Measurements from ENCODE around the gene DAGLA.
"Not testable (repeated sequence)": the region's sequence is repeated elsewhere in the genome, so short reads cannot be mapped to it uniquely, and the experiment has no call there.

The DAGLA gene

DNA sequence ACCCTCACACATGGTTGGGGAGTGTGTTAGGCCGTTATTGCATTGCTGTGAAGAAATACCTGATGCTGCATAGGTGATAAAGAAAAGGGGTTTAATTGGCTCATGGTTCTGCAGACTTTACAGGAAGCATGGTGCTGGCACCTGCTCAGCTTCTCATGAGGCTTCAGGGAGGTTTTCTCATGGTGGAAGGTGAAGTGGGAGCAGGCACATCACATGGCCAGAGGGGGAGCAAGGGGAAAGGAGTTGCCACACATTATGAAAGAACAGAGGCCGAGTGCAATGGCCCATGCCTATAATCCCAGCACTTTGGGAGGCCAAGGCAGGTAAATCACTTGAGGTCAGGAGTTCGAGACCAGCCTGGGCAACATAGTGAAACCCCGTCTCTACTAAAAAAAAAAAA, 19.2 kb upstream of the DAGLA start:
- not testable (repeated sequence) for DNase-seq (ENCODE audit: low read depth)

DNA sequence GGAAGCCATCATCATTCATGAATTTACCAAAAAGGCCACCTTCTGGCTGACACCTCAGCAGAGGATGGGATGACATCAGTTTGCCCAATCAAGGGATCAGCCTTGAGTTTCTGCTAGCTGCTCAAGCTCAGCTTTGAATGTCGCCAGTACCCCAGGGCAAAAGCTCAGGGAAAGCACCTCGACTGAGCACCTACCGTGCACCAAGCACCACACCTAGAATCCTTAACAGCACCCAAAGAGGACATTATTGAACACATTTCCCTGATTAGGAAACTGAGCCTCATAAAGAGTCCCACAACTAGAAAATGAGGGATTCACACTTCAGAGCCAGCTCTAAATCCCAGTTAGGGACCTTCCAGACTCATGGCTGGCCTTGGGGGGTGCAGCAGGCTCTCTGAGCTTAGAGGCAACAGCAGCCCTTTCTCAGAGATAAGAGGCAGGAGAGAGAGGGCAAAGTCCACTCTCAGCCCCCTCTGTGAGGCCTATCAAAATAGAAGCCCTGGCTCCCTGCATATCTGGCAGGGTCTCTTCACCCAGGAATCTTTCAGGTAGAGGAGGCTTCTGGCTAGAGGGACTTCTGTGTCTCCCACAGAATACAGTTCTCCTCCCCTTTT, 13.4 kb upstream of the DAGLA start:
- no peak for DNase-seq (ENCODE audit: low read depth)

DNA sequence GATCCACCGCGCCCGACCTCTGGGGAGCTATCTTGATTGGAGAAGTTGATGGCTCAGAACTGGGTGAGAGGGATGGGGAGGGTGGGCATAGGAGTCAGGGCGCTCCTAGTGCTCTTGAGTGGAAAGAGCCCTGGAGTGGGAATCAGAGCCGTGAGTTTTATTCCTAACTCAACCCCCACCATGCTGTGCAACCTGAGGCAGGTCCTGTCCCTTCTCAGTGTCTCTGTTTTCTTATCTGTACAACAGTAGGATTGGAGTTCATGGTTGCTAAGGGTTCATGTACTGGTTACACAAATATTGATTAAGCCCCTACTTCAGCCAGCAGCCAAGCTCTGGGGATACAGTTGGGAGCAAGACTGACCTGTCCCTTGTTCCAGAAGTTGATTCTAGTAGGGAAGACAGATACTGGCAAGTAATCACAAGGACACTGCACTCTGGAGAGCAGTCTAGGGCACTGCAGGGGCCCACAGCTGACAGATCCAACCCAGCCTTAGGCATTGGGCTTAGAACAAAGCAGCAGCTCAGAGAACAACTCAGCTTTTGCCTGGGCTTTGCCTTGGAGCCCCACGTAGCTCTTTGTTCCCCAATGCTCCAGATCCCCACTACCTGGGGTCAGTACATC, 12.4 kb upstream of the DAGLA start:
- DNase-seq (ENCODE audit: low read depth) = no peak

DNA sequence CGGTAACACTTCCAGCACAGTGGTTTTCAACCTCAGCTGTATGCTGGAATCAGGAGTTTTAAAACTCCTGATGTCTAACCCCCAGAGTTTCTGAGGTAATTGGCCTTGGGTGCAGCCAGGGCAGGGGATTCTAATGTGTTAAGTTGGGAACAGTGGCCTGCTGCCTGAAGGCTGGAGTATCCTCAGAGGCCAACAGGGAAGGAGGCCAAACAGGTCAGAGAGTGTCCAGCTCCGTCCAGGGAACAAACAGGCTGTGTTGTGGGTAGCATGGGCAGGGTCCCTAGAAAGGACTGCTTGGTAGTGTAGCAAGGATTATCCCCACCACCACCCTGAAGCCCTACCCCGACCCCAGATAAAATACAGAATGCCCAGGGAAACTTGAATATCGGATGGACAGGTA, 10.8 kb upstream of the DAGLA start:
- no peak for DNase-seq (ENCODE audit: low read depth)

DNA sequence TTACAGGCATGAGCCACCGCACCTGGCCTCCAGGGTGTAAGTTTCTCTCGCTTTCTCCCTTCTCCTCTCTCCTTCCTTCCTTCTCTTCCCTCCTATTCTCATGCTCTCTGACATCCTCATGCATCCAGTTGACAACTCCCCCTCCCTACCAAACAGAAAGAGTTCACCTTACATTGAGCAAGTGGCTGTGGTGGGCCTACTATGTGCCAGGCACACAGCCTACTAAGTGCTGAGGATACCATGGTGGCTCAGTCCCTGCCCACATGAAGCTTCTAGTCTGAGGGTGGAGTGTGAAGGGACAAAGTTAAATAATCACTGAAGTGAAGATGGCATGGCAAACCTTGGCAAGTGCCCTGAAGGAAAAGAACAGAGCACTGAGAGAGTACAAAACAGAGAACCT, 9.6 kb upstream of the DAGLA start:
- no peak for DNase-seq (ENCODE audit: low read depth)

DNA sequence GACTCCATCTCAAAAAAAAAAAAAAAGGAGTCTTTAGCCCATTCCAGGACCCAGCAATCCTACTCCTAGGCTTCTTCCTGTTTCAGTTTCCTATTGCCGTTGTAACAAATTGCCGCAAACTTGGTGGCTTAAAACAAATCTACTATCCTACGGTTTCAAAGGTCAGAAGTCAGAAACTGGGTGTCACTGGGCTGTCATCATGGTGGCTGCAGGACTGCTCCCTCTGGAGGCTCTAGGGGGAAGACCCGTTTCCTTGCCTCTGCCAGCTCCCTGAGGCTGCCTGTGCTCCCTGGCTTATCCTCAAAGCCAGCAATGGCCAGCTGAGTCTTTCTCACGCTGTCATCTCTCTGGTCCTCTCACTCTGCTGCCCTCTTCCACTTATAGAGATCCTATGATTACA, 8.7 kb upstream of the DAGLA start:
- DNase-seq (ENCODE audit: low read depth) = no peak

DNA sequence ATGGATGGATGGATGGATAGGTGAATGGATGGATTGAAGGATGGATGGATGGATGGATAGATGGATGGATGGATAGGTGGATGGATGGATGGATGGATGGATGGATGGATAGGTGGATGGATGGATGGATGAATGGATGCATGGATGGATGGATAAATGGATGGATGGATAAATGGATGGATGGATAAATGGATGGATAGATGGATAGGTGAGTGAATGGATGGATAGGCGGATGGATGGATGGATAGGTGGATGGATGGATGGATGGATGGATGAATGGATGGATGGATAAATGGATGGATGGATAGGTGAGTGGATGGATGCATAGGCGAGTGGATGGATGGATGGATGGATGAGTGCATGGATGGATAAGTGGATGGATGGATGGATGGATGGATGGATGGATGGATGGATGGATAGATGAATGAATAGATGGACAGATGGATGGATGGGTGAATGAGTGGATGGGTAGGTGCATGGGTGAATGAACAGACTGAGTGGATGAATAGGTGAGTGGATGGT, 6.2 kb upstream of the DAGLA start:
- not testable (repeated sequence) for DNase-seq (ENCODE audit: low read depth)

DNA sequence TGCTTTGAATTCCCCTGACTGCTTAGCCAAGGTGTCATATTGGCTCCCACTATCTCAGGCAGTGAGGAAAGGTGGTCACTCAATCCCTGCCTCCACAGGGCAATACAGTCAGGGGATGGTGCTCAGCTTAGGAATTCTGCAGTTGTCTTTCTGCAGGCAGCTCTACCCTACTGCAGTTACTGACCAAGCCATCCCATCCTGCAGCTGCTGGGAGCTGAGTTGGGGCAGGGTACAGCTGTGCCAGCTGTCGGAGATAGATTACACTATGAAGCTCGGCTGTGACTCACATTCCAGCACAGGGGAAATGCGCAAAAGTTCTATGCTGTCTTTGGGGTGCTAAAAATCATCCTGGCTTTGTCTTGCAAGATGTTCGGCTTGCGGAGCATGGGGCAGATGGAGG, 4.4 kb upstream of the DAGLA start:
- no peak for DNase-seq (ENCODE audit: low read depth)

DNA sequence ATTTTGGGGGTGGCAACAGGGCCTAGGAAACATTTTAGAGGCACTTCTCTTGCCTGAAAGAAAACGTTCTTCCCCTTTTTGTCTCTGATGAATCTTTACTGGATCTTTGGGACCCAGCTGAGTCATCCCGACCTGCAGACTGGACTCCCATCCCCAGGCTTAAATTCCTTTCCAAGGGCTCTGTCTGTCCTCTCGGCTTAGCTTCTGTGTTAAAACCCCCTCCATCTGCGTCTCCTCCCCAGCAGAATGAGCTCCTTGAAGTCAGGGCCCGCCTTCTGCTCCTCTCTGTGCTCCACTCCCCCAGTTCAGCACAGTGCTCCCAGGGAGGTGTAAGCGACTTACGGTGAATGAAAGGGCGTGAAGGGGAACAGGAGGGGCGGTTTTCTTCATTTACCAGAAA, 895 bp upstream of the DAGLA start:
- DNase-seq (ENCODE audit: low read depth) = no peak

DNA sequence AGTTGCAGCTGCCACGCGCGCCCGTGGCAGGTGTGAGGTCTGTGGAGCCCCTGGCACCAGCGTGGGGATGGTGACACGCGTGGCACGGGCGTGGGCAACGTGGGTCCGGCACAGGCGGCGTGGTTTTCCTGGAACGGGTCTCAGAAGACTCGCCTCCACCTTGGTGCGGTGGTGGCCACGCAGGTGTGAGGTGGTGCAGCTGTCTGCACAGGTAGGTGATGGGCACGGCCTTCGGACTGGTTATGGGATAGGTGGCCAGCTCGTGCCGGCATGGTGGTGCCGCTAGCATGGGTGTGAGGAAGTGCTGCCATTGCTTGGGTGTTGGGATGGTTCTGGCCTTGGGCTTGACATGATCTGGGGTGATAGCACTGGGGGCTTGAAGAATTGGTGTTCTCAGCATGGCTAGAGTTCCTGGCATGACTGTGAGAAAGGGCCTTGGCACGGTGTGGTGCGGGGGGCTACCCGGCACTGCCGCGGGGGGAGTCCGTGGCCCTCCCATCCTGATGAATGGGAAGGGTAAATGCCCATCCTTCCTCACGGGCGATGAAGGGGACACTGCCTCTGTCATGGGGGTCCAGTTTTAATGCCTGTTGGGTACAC, 531 bp downstream of the DAGLA start:
- no peak for DNase-seq (ENCODE audit: low read depth)

DNA sequence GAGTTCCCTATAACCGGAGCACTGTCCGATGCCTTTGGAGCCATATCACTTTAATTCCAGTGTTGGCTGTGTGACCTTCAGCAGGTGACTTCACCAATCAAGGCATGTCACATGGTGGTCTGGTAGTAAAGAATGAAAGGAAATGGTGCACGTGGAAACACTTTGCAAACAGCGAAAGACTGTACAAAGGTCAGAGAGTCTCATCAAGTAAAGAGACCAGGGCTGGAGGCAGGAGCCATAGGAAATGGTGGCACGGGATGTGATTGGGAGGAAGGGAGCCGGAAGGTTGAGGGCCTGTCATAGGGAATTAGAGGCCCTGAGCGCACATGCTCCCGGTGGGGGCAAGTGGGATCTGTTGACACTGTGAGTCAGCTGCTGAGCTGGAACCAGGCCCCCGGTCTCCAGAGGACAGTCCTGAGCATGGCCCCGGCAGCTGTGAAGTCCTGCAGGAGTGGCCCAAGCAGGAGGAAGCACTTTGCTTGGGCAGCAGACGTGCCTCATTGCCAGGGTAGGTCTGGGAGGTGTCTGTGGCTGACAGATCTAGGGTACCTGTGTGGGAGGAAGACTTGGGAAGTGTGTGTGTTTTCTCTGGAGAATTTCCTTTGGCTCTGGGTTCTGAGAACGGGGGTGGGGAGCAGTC, 2.0 kb downstream of the DAGLA start:
- DNase-seq (ENCODE audit: low read depth) = no peak

DNA sequence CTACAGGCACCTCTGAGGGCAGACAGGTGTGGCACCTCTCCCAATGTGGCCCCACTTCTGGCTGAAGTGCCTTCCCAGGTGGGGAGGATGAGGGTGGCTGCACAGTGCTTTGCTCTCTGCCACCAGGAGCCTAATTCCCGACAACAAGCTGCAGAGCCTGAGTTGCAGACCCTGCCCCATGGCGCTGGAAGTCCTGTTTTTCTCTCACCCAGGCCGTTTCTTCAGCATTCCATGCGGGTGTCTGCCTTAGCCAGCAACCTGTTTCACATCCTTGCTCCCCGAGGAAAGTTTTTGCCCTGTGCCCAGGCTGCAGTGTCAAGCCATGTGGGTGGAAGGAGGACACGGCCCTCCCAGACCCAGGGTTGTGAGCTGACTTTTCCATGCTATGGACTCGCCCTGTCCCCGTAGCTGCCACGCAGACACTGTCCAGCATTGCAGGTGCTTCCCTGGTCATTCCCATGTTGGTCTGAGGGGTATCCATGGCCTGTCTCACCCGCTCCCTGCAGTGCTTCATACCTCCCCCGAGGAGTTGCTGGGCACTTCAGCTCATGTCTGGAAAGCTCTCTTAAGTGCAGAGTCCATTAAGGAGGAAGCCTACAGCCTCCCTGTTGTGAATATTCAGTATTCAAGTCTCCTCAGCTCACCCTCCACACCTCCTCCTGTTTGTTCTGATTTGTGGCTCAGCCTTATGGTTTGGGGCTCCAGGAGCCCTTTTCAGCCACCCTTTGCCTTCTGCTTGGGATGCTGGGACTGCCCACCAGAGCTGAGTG, 2.9 kb downstream of the DAGLA start:
- DNase-seq (ENCODE audit: low read depth) = no peak

DNA sequence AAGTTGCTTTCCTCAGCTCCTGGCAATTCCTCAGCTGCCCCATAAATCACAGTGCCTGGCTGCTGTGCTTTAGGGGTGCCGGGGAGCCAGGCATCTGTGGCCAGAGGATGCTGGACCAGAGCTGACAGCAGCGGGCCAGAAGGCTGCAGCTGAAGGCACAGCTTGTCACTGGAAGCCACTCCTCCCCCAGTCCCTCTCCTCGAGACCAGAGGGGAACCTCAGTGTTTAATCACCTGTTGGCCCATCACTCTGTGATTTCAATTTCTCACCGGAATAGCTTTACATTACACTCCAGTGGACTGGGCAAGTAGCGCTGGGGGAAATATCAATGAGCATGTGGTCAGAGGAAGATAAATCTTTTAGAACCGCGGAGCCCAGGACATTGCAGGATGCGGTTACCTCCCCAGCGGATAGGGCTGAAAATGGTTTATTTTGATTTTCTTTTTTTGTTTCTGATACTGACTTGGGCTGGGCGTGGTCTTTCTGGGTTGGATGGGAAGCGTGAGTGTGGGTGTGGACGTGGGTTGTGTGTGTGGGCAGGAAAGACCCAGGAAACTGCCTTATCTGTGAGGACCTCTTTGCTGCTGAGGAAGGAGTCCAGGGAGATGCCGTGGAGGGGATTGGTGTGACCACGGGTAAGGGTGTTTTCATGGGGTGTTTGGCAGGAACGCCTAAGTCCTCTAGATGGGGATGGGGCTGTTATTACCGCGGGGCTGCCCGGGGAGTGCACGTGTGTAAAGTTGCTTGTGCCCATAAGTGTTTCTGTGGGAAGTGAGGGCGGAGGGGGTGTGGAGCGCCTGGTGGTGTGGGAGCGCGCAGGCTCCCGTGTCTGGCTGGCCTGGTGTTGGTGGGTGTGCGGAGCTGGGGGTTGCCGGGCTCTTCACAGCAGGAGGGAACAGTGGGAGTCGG, 4.0 kb downstream of the DAGLA start:
- no peak for DNase-seq (ENCODE audit: low read depth)

DNA sequence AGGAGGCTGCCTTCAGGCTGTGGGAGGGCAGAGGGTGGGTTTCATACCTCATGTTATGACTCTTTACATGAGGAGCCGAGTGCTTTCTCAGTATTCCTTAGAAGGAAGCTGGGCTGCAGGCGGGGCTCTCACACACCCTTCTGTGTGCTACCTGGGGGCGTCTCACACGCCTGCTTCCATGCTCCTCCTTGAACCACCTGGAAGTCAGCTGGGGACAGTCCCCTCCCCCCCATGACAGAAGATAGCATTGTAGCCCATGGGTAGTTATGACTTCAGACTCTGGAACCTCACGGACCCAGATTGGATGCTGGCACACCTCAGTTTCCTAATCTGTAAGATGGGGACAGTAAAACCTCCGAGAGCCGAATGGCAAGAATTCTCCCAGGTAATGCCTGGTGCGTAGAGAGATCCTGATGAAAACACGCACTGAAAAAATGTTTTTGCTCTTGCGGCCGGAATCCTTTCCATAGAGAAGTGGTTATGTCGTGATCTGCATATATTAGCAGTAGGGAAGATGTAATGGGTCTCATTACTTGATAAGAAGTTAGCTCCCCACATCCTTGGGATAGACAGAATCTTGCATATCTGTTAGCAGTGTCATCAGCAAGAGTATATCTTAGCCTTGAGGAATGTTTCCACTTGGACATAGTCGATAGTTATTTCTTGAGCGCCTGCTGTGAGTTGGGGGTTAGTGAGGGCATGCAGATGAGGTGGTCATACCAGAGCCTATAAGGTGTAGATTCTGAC, 4.9 kb downstream of the DAGLA start:
- DNase-seq (ENCODE audit: low read depth) = no peak

DNA sequence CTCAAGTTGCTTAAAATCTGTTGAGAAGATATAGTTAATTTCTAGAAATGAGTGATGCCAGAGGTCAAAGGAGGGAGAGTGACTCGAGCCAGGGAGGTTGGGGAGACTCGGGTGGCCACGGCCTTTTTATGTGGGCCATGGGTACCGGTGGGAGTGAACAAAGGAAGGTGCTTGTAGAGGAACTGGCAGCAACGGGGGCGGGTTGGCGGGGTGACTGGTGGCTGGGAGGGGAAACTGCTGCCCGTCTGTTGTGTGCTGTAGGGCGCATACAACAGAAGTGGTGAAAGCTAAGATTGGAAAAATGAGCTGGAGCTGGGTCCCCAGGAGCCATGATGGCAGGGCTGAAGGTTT, 5.4 kb downstream of the DAGLA start:
- no peak for DNase-seq (ENCODE audit: low read depth)

DNA sequence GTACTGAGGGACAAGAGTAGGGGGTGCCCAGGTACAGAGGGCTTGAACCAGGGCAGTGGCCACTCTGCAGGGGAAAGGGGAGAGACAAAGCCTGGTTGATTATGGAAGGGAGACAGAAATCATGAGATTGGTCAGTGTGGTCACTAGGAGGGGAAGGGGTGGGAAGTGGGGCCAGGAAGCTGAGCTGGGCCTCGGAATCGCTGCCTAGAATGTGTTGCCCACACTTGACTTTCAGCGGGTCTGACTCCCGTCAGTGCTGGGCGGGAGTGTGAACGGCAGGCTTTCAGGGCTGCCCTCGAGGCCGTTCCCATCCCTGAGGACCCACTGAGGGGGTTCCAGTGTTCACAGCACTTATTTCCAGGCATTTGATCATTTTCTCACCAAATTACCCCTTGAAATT, 5.9 kb downstream of the DAGLA start:
- no peak for DNase-seq (ENCODE audit: low read depth)

DNA sequence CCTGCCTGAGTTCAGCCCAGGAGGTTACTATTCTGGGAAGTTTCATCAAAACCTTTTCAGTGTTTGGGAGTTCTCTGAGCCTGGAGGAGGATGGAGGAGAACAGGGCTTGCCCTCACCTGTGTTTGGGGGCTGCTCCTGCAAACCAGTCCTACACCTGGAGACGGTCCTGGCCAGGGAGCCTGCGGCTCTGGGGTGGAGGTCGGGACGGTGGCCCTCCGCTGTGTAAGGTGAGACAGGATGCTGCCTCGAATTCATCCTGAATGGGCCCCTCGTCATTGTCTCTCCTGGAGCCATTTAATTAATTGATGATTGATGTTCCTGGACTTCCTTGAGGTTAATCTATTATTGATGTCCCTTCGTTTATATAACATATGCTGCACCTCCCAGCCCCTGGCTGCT, 6.3 kb downstream of the DAGLA start:
- DNase-seq (ENCODE audit: low read depth) = no peak

DNA sequence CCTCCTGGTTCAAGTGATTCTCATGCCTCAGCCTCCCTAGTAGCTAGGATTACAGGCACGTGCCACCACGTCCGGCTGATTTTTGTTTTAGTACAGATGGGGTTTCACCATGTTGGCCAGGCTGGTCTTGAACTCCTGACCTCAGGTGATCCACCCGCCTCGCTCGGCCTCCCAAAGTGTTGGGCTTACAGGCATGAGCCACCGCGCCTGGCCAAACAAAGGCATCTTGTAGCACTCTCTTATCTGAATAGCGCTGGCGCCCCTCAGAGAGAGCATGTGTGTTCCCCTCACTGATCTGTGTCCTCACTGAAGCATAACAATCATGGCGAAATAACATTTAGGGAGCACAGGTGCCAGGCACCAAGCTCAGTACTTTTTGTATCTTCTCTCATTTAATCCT, 7.2 kb downstream of the DAGLA start:
- no peak for DNase-seq (ENCODE audit: low read depth)

DNA sequence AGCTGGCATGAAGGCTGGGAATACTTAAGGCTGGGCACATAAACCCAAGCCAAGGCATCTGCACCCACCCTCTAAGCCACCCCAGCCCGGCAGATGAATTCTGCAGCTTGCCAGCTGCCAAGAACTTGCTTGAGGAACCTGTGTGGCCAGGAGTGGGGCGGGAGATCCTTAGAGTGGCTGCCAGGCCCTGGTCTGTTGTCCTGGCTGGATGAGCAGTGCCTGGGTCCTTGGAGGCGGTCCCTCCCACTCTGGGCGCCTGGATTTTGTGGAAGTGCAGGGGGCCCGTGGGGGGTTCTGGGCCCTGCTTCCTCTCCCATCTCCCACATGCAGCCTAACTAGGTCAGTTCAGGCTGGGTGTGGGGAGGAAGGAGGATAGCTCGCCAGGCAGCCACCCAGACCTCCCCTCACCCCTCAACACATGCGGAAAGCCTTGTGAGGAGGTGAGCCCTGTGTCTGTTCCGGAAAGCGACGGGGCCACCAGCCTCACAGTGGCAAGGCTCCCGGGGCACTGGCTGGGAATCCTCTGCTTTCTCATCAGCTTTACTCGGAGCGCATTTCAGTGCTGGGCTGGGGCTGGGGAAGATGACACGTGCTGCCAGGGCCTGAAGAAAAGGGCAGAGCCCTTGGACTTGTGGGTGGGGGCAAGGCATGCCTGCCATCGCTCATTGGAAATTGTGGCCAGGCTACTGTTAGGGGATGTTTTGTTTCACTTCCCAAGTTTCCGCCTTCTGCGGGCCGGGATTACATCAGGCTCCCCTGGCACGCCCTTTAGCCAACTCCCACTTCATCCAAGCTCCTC, 8.4 kb downstream of the DAGLA start:
- DNase-seq (ENCODE audit: low read depth) = no peak

DNA sequence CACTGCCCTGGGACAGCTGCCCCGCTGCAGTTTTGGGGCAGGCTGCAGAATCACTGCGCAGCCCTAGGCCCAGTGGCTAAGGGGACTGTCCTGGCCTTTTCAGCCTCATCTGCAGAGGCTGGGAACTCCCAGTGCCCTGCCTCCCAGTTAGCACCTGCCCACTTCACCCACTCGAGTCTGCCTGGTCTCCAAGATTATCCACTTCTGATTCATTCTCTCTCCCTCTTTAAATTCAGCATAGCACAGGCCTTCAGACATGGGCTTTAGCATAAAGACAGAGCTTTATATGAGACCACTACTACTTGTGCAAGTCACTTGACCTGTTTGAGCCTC, 8.9 kb downstream of the DAGLA start:
- no peak for DNase-seq (ENCODE audit: low read depth)

Data from activated gamma-delta T cell treated with anti-CD3 and anti-CD28 coated beads, Interleukin-2, amount 50 U/mL, for 16 hours (primary cell).